GM21786 (cell line): ENCODE results near the gene PHF11.
"Not testable (repeated sequence)": the region's sequence is repeated elsewhere in the genome, so short reads cannot be mapped to it uniquely, and the experiment has no call there.

Source experiments
- ATAC-seq: cut with Tn5 transposase; IDR thresholded peaks from one replicate; pipeline ENCODE4 v1.9.1; 2021; ENCODE audit not compliant: unreplicated experiment

The PHF11 gene

DNA sequence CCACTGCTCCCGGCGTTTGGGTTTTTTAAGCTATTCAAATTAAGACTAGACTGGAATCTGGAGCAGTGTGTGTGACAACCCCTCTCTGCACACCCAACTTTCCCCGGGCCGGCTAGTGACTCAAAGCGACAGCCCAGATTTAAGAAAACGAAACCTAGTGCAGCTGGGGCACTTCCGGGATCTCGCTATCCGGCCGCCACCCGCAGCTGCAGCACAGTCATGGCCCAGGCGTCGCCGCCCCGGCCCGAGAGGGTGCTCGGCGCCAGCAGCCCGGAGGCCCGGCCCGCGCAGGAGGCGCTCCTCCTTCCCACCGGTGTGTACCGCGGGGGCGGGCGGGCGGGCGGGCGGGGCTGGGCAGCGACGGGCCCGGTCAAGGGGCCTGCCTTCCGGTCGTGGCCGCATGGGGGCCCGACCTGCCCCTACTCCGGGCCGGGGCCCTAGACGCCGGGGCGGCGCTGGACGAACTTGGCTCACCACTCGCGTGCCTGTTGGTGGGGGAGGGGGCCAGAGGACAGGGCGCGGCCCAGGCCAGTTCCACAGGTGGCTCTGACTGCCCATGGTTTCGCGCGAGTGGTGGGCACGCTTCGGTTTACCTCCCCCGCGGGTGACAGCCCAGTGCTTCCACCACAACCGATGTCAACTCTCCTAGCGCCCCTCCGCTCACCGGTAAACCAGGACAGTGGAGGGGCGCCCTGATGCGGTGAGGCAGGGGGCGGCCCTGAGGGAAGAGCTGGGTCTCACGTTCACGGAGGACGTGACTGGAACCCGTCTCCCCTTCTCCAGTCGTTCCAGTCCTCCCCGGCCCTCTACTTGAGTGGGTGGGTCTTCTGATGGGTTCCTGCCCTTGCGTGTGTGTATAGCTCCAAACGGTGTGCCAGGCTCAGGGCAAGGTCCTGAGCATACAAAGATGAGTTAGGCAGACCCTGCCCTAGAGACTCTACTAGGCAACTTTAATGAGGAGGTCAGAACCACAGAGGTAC lies at the start of gene PHF11:
TSS of gene PHF11 (plus strand) at position 171 of the 980 bp plus-strand sequence. CDS start at position 220, 49 bp downstream.
- peak; percentile 79 for ATAC-seq

DNA sequence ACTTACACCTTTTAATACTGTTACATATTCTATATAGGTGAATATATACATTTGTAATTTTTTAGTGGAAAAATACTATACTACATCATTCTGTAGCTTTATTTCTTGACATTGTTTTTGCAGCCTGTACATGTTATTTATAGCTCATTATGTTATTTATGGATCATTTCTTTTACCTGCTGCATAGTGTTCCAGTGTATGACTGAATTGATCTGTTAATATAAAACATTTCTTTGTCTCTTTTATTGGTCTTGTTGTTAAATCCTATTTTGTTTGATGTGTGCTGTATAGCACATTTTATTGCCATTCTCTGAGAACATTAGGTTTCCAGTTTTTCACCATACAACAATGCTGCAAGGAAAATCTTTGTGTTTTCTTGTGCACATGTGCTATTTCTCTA lies 49.3 kb upstream of the PHF11 start:
- no peak for ATAC-seq

- ATAC-seq = no peak
Observed at GRCh38 chr13:49448753-49449152, 47.0 kb upstream of the PHF11 start.

GRCh38 chr13:49450105-49450819 lies 45.5 kb upstream of the PHF11 start:
- no peak for ATAC-seq

DNA sequence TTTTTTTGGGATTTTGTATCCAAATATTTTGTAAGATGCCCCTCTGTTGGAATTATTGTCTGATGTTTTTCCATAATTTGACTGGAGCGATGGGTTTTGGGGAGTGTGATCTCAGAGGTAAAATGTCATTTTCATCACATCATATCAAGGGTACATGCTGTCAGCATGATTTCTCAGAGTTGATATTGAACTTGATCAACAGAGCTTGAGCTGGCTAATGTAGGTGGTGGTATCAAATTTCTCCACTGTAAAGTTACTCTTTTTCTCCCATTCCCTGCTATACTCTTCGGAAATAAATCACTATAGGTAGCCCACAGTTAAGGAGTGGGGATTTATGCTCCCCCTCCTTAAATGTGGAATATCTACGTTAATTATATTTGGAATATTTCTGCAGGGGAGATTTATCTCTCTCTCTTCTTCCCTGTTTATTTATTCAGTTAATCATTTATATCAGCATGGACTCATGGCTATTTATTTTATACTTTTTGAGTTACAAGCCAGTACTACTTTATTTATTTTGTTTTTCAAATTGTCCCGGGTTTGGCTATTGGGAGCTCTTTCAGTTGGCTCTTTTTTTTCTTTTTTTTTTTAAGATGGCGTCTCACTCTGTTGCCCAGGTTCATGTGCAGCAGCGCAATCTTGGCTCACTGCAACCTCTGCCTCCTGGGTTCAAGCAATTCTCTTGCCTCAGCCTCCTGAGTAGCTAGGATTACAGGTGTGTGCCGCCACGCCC lies 42.9 kb upstream of the PHF11 start:
- no peak for ATAC-seq

DNA sequence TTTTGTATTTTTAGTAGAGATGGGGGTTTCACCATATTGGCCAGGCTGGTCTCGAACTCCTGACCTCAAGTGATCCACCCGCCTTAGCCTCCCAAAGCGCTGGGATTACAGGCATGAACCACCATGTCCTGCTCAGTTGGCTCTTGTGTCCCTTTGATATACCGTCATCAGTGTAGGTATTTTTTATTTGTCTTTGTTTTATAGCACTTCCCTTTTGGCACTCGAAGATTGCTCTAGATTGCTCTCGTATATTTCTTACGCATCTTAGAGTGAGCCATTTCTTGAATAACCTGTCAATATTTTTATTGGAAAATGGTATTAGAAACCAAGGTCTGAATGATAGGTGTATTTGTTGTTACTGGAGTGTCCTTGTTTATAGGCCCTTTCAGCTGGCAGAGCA lies 42.3 kb upstream of the PHF11 start:
- ATAC-seq = no peak

GRCh38 chr13:49454388-49455006 lies 41.3 kb upstream of the PHF11 start:
- peak; percentile 97 for ATAC-seq

- no peak for ATAC-seq
Observed at GRCh38 chr13:49455007-49455398, 40.8 kb upstream of the PHF11 start.

DNA sequence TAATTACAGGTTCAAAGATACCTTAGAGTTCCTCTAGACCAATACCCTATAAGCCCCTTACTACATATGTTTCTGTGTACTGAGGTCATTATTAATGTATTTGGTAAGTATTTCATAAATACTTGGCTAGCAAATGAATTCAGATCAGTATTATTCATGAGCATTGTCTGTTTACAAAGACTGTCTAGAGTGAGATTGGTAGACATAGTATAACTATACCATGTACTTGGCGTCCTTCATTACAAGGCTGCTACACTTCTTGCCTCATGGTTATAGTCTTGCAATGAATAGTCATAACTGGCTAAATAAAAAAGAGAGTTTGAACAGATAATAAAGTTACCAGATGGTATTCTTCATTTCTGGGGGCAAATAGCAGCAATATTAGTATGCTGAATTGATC lies 39.6 kb upstream of the PHF11 start:
- ATAC-seq = no peak

GRCh38 chr13:49457221-49457620 lies 38.5 kb upstream of the PHF11 start:
- ATAC-seq = no peak

GRCh38 chr13:49459580-49459979 lies 36.2 kb upstream of the PHF11 start:
- ATAC-seq = no peak

- no peak for ATAC-seq
Observed at GRCh38 chr13:49464085-49464484, 31.7 kb upstream of the PHF11 start.

DNA sequence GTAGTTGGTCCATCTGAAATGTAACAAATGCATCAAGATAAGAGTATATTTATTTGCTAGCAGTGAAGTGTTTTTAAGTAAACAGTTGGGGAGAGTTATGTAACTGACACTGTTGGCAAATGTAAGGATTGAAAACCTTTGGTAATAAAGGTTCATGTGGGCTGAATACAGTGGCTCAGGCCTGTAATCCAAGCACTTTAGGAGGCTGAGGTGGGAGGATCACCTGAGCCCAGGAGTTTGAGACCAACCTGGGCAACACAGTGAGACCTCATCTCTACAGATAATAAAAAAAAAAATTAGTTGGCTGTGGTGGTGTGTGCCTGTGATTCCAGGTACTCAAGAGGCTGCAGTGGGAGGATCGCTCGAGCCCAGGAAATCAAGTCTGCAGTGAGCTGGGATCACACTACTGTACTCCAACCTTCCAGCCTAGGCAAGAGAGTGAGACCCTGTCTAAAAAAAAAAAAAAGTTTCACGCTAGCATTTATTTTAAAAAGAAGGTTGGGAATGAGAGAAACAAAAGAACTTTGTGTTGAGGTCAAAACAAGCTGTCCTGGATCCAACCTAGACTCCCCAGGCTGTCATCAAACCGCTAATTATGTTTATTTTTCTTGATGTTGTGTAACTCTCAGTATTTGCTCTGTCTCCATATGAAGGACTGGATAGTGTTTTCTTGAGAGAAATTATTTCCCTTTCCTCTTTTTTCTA lies 31.0 kb upstream of the PHF11 start:
- no peak for ATAC-seq

DNA sequence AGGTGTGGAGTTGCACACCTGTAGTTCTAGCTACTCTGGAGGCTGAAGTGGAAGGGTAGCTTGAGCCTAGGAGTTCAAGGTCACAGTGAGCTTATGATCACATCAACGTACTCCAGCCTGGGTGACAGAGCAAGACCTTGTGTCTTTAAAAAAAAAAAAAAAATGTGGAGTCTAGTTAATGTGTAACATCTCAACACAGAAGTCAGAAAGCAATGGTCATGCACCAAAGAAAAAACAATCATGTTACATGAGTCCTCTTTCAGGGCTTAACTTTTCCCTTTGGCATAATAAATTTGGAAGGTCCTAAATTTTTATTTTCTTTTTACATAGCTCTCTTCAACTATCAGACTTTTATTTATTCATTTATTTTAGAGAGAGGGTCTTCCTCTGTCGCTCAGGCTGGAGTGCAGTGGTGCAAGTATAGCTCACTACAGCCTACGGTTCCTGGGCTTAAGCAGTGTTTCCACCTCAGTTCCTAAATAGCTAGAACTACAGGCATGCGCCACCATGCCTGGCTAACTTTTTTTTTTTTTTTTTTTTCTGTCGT lies 29.4 kb upstream of the PHF11 start:
- ATAC-seq = no peak

DNA sequence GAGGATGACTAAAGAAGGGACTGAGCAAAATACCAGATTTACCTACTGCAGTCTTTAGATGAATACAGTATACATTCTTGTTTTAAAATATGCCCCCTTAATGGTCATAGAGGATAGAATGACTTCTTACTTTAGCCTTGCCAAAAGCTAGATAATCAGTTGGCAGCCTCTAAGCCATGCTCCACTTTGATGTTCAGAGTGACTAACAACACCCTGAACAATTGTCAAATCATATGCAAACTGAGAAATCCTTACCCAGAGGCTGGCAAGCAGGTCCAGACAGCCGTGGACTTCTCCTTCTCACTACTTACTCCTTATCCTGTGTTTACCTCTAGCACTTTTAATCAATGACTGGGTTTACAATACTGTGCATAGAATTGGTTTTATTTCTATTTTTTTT lies 23.6 kb upstream of the PHF11 start:
- no peak for ATAC-seq

GRCh38 chr13:49476529-49476928 lies 19.2 kb upstream of the PHF11 start:
- no peak for ATAC-seq

GRCh38 chr13:49481788-49482187 lies 14.0 kb upstream of the PHF11 start:
- no peak for ATAC-seq

DNA sequence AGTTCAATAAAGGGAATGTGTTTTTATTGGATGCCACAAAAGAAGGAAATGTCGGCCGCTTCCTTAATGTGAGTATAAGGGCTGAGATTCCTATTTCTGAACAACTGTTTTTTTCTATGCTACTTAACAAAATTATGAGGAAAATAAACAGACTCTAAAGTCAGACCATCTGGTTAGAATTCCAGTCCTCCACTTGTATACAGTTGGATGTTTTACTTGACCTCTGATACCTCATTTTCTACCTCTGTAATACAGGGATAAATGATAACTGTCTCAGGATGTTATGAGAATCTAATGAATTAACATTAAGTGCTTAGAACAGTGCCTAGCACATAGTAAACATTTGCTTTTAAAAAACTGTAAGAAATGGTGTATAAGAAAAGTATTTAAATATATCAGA lies 7.2 kb upstream of the PHF11 start:
- no peak for ATAC-seq

- ATAC-seq = no peak
Observed at GRCh38 chr13:49494645-49495044, 1.1 kb upstream of the PHF11 start.

DNA sequence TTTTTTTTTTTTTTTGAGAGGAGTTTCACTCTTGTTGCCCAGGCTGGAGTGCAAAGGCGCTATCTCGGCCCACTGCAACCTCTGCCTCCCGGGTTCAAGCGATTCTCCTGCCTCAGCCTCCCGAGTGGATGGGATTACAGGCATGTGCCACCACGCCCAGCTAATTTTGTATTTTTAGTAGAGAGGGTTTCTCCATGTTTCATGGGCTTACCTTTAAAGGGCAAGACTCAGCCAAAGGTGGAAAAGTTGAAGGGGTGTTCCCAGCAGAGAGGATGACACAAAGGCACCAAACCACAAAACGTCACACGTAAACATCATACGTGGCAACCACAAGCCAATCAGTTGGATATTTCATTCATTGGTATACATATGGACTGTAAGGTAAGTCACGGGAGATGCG lies 1.1 kb downstream of the PHF11 start:
- ATAC-seq = not testable (repeated sequence)
